Epithelial cell of proximal tubule (primary cell): Measurements from ENCODE around the gene ME3. TPM values are rescaled to one million over a fixed set of nuclear protein-coding genes. Genes with fewer than 3 reads are reported as not detected.

Experiments used
- DNase-seq: peaks from one replicate; pipeline ENCODE4 v3.0.0-alpha.2; 2011; ENCODE audit warnings: low read depth
- H3K4me3 ChIP-seq: 2 replicates; pipeline ENCODE4 v1.5.1; 2011; ENCODE audit warnings: low read depth, mild to moderate bottlenecking, low read length
- total RNA-seq: library from RNA; depleted of rRNA; stranded (reverse); fragments of >200 nt; gene quantifications from 2 replicates; pipeline ENCODE4 v1.2.3, GENCODE V29; 2015
- TF ChIP-seq, protein P1 (sequence below): conservative IDR thresholded peaks from 2 replicates; pipeline ENCODE4 v1.5.1; 2012; ENCODE audit warnings: low read depth, mild to moderate bottlenecking, low read length

The ME3 gene
- total RNA-seq, 1 donor from 2014 or later: 35.2 TPM

DNA sequence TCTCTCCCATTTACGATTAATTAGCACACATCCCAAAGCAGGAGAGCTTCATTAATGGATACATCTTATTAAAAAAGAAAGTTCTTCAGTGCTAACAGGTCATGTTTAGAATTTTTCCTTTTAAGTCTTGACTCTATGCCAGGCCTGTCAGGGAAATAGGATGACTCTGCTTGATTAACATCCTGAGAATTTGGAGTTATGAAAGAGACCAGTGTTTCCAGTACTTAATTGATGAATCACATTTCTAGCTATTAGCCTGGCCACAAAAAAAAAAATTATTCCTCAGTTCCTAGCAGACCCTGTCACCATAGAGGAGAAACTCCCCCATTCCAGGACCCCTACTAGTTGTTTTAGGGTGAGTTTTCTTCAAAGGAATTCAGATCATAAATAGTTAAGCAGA, 23.6 kb upstream of the ME3 start:
- H3K4me3 ChIP-seq: no peak overlapping the region
- DNase-seq: peak; percentile 92
- TF ChIP-seq, protein P1, sequence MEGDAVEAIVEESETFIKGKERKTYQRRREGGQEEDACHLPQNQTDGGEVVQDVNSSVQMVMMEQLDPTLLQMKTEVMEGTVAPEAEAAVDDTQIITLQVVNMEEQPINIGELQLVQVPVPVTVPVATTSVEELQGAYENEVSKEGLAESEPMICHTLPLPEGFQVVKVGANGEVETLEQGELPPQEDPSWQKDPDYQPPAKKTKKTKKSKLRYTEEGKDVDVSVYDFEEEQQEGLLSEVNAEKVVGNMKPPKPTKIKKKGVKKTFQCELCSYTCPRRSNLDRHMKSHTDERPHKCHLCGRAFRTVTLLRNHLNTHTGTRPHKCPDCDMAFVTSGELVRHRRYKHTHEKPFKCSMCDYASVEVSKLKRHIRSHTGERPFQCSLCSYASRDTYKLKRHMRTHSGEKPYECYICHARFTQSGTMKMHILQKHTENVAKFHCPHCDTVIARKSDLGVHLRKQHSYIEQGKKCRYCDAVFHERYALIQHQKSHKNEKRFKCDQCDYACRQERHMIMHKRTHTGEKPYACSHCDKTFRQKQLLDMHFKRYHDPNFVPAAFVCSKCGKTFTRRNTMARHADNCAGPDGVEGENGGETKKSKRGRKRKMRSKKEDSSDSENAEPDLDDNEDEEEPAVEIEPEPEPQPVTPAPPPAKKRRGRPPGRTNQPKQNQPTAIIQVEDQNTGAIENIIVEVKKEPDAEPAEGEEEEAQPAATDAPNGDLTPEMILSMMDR: no peak

DNA sequence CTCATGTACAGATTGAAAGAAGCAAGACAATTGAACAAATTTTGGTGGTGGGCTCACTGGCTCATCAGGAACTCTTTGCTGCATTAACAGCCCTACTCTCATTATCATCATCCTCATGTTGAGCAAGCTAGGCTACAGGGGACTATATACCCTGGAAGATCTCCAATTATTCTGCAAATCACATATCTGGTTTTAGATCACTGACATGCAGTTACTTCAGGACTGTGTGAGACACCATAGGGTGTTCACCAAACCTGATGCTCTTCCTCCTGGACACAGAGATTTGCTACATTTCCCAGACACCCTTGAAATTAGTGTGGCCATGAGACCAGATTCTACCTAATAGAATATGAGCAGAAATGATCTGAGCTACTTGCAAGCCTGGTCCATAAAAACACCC, 23.0 kb upstream of the ME3 start:
- DNase-seq: no peak
- TF ChIP-seq, protein P1: no peak
- H3K4me3 ChIP-seq: no peak overlapping the region

DNA sequence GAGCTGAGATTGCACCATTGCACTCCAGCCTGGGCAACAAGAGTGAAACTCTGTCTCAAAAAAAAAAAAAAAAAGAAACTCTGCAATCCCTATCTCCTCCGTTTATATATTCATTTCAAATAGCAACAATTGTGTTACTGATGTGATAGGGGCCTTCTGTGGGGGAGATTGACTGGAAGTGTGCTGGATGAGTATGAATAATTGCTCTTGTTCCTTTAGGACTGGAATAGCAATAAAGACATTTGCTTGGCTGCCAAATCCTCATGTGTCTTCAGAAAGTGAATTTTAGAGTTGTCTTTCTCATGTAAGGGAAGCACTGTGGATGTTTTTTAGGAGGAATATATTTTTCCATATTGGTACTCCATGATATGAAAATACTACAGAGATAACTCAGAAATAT, 21.1 kb upstream of the ME3 start:
- TF ChIP-seq, protein P1: no peak
- no peak for DNase-seq
- H3K4me3 ChIP-seq: no peak overlapping the region

DNA sequence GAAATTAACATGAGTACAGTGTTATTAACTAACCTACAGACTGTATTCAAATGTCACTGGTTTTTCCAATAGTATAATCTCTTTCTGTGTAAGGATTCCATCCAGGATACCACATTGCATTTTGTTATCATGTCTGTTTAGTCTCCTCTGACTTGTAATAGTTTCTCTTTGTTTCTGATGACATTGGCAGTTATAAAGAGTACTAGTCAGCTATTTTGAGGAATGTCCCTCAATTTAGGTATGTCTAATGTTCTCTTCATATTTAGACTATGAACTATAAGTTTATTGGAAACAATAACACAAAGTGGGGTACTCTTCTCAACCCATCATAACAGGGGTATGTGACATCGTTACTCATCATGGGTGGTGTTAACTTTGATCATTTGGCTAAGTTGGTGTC, 20.3 kb upstream of the ME3 start:
- no peak overlapping the region for H3K4me3 ChIP-seq
- no peak for DNase-seq
- TF ChIP-seq, protein P1: no peak

DNA sequence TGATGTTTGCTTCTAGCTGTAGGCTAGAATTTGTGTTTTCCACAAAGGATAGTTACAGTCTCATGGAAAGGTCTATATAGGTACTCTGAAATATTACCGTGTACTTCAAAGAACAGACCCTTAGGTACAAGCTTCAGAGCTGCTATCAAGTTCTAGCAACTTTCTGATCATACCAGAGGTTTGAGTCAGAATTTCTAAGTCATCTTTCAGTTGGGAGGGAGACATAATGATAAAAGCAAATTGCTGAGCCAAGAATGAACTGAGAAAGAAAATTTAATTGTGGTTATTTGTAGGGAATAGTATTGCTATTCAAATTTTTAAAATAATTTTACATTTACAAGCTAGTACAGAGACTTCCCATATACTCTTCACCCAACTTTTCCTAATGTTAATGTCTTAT, 19.9 kb upstream of the ME3 start:
- no peak for DNase-seq
- TF ChIP-seq, protein P1: no peak
- no peak overlapping the region for H3K4me3 ChIP-seq

DNA sequence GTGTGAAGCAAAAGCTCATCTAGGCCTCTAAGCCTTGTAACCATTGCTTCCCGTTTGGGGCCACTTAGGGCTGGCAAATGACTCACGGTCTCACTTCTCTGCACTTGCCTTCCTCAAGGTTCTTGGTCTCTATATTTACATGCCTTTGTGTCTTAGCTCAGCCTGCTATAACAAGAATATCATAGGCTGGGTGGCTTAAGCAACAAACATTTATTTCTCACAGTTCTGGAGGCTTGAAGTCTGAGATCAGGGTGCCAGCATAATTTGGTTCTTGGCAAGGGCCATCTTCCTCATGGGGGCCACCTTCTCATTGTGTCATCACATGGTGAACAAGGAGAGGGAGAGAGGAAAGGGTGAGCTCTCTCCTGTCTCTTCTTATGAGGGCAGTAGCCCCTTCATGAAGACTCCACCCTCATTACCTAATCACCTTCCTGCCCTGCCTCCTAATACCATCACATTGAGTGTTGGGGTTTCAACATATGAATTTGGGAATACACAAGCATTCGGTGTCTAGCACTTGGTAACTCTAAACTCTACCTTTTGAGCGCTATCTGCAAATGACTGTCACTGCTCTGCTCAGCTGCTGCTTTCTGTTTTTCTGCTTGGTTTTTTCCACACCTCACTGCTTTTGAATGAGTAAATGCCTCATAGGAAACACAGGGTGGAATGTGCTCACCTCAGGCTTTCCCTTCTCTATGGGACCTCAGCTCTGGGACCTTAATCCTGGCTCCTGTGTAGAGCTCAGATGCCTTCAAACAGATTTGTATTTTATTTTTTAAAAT, 16.2 kb upstream of the ME3 start:
- H3K4me3 ChIP-seq: no peak overlapping the region
- DNase-seq: peak; percentile 90
- TF ChIP-seq, protein P1: no peak

DNA sequence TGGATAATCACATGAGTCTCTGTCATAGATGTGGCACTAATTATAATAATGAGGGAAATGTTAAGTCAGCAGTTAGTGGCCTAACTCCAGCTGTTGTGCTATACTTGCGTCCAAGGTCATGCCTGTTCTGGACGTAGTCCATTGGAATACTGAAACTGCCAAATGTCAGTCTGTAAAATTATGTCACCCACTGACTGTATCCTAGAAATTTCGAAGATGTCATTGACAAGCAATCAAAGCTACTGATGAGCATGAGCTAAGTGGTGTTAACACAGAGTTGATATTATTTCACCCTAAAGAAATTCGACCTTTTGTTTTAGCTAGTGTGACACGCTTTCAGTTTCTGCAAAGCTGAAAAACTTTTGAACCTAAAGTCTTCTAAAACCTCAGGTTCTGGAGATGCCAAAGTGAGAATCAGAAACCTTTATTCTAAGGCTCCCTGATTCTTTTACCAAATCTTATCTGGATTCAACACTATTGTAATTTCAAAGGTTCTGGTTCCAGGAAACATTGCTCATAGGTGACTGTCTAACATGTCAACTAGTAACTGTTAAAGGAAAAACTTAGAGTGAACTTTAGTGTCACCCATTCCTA, 14.9 kb upstream of the ME3 start:
- TF ChIP-seq, protein P1: no peak
- DNase-seq: no peak
- no peak overlapping the region for H3K4me3 ChIP-seq
